ENCODE measurements around the gene SLCO3A1.

Gene SLCO3A1

DNA sequence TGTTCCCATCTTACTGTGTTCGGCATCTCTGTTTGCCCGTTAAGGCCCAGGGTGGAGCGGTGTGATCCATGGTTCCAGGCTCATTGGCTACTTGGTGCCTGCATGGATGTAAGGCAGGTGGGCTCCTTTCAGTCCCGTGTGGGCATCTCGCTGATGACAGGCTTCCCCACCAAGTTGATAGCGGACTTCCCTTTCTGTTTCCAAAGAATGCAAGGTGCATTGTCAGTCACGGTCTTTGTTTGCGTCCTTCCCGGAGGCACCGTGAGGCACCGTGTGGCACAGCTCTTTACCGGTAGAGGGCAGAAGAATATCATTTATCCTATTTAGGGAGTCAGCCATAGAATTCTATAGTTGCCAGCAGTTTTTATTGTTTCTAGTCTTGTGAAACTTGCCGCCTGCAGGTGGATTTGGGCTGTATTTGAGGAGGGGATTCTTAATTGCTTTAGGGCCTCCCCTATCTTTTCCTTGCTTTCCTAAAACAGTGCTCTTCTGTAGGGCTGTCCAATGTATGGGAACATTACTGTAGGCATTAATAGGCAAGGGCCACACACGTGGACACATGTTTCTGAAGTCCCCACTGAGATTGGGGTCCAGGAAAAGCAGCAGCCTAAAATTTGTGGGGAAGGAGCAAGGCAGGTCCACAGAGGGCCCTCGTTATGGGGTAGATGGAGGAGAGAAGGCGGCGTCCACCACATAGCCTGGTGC, 244.1 kb downstream of the SLCO3A1 start:
- H3K4me3 ChIP-seq (ENCODE audit: low read depth, low read length), result no peak overlapping the region
- H3K9me3 ChIP-seq, result no peaks in the 10 kb centered on the region
- no peaks in the 10 kb centered on the region for H3K36me3 ChIP-seq
- DNase-seq, result peak; percentile 48
- TF ChIP-seq, protein P1, sequence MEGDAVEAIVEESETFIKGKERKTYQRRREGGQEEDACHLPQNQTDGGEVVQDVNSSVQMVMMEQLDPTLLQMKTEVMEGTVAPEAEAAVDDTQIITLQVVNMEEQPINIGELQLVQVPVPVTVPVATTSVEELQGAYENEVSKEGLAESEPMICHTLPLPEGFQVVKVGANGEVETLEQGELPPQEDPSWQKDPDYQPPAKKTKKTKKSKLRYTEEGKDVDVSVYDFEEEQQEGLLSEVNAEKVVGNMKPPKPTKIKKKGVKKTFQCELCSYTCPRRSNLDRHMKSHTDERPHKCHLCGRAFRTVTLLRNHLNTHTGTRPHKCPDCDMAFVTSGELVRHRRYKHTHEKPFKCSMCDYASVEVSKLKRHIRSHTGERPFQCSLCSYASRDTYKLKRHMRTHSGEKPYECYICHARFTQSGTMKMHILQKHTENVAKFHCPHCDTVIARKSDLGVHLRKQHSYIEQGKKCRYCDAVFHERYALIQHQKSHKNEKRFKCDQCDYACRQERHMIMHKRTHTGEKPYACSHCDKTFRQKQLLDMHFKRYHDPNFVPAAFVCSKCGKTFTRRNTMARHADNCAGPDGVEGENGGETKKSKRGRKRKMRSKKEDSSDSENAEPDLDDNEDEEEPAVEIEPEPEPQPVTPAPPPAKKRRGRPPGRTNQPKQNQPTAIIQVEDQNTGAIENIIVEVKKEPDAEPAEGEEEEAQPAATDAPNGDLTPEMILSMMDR (IDR thresholded peaks at IDR 0.05; ENCODE audit: low read depth, low read length), result peak; percentile 86
- H3K27me3 ChIP-seq, result no peaks in the 10 kb centered on the region
- H3K4me1 ChIP-seq, result no peaks in the 10 kb centered on the region

DNA sequence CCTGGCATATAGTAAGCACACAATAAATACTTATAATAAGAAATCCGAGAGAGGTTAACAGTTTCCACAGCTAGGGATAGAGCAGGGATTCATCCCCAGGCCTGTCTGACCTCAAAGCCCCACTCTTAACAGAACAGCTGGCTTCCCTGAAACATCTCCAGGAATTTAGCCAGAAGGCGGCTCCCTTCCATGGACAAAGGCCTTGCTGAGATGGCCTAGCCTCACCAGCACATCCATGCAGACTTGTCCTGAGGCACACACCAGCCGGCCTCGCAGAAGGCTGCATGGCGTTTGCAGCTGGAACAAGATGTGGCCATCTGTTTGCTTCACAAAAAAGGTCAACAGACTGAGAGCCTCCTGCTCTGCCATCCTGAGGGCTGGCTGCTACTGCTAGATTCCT, 245.4 kb downstream of the SLCO3A1 start:
- Histone ChIP-seq H3K4me1 (no peaks in the 10 kb centered on the region), H3K27me3 (no peaks in the 10 kb centered on the region)

DNA sequence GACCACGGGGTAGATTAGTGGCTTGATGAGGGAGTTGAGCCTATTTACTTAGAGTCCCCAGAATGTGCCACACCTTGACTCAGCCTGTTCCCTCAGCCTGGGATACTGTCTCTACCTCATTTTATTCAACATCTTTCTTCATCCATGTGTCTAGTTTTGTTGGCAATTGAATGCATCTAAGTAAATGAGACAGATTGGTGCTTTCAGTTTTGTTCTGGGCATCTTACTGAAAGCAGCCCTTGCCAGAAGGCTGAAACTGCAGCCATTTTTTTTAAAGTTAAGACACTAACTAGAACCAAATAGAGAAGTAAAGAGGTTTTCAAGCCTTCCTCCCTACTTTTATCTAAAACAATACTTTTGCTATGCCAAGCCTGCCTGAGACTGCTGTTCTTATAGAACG, 246.8 kb downstream of the SLCO3A1 start:
- TF ChIP-seq, protein P1 (IDR thresholded peaks at IDR 0.05; ENCODE audit: low read depth, low read length), result no peak
- H3K9me3 ChIP-seq, result no peaks in the 10 kb centered on the region
- no peaks in the 10 kb centered on the region for H3K27me3 ChIP-seq
- no peaks in the 10 kb centered on the region for H3K4me1 ChIP-seq
- DNase-seq, result no peak
- H3K36me3 ChIP-seq, result no peaks in the 10 kb centered on the region
- no peak overlapping the region for H3K4me3 ChIP-seq (ENCODE audit: low read depth, low read length)

More for the DNA sequence above, 245.4 kb downstream of the SLCO3A1 start:
- H3K9me3 ChIP-seq, result no peaks in the 10 kb centered on the region
- no peaks in the 10 kb centered on the region for H3K36me3 ChIP-seq
- DNase-seq, result no peak
- H3K4me3 ChIP-seq (ENCODE audit: low read depth, low read length), result no peak overlapping the region
- TF ChIP-seq, protein P1 (IDR thresholded peaks at IDR 0.05; ENCODE audit: low read depth, low read length), result no peak

DNA sequence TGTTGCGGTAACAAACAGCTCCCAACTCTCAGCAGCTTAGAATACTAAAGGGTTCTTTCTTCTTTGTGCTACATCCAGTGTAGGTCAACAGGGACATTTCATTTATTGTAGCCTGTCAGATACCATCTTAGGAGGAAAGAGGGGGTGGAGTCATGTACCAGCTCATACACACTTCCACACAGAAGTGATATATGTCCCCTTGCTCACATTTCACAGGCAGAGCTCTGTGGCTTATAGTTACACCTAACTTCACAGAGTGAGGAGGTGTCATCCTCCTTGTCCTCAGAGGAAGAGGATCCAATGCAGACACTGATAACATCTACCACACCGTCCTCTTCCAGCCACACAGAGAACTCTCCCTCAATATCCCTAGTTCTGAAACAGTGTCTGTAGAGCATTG, 247.2 kb downstream of the SLCO3A1 start:
- H3K9me3 ChIP-seq, result no peaks in the 10 kb centered on the region
- H3K4me3 ChIP-seq (ENCODE audit: low read depth, low read length), result no peak overlapping the region
- no peaks in the 10 kb centered on the region for H3K27me3 ChIP-seq
- H3K4me1 ChIP-seq, result no peaks in the 10 kb centered on the region
- no peak for DNase-seq
- no peaks in the 10 kb centered on the region for H3K36me3 ChIP-seq
- TF ChIP-seq, protein P1 (IDR thresholded peaks at IDR 0.05; ENCODE audit: low read depth, low read length), result no peak

DNA sequence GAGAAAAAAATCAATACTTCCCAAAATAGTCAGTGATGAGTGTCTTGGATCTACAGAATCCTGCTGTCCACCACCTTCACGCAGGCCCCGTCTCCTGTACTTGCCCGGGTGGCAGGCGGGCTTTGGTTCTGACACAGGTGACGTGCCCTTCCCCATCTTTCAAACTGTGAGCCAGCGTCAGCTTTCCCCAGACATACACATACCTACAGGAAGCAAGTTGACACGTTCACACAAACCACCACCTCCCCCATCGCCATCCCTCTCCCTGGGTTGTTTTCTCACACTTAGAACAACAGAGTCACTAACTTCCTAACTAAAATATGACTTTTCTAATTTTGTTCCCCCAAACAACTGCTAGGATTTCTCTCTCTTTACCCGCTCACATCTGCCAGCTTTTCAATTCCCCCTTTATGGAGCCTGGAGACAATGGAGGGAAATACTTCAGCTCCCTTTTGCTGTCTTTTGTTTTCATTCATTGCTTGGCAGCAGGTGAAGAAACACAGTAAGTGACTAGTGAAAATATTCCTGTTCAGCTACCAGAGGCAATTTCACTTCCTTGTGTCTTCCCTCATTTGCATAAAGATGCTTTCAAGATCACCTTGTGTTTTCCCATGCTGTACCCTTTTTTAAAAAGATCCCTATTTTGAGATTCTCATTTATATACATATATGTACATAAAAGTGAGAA, 248.3 kb downstream of the SLCO3A1 start:
- H3K9me3 ChIP-seq, result no peaks in the 10 kb centered on the region
- H3K36me3 ChIP-seq, result no peaks in the 10 kb centered on the region
- no peak overlapping the region for H3K4me3 ChIP-seq (ENCODE audit: low read depth, low read length)
- no peaks in the 10 kb centered on the region for H3K27me3 ChIP-seq
- no peak for DNase-seq
- no peaks in the 10 kb centered on the region for H3K4me1 ChIP-seq
- TF ChIP-seq, protein P1 (IDR thresholded peaks at IDR 0.05; ENCODE audit: low read depth, low read length), result no peak

DNA sequence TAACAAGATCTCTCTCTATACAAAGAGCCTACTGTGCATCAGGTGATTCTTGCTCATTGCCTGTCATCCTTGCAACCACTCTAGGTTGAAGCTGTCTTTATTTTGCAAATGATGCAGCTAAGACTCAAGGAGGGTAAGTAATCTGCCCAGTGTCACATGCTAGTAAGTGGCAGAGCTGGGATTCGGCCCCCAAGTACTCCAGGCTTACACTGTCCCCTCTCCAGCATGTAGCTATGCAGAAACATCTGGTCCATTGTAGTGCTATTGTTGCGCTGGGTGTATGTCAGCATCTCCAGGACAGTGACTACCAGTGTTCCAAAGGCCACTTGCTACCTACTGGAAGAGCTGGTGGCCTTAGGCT, 248.9 kb downstream of the SLCO3A1 start:
- Histone ChIP-seq H3K27me3 (no peaks in the 10 kb centered on the region), H3K9me3 (no peaks in the 10 kb centered on the region), H3K4me3 (ENCODE audit: low read depth, low read length) (no peak overlapping the region), H3K36me3 (no peaks in the 10 kb centered on the region), H3K4me1 (no peaks in the 10 kb centered on the region)
- no peak for DNase-seq
- TF ChIP-seq, protein P1 (IDR thresholded peaks at IDR 0.05; ENCODE audit: low read depth, low read length), result no peak
